HL-60 (cell line): ENCODE data around the gene SCLY.

ENCODE experiments used
- DNase-seq, 2 experiments: peaks; one replicate each; pipeline ENCODE4 v3.0.0-alpha.2; 2010 to 2020; ENCODE audit warnings: low read depth in 1 of 2, low spot score in 1 of 2
- H3K27ac ChIP-seq: fragments of 250-450 bp; sonication (Bioruptor Pico); replicated peaks from 2 replicates; pipeline ENCODE4 v1.5.1; 2020; ENCODE audit warnings: mild to moderate bottlenecking, moderate library complexity
- H3K27me3 ChIP-seq: fragments of 250-450 bp; sonication (Bioruptor Pico); 2 replicates; pipeline ENCODE4 v1.5.1; 2021; ENCODE audit warnings: mild to moderate bottlenecking, moderate library complexity; ENCODE audit not compliant: insufficient read depth, poor library complexity, severe bottlenecking
- H3K4me3 ChIP-seq: replicated peaks from 2 replicates; pipeline ENCODE4 v1.5.1; 2011; ENCODE audit warnings: mild to moderate bottlenecking, control low read depth, low read length; ENCODE audit not compliant: insufficient read depth
- CTCF ChIP-seq: IDR thresholded peaks from one replicate; pipeline ENCODE4 v1.5.1; 2011; ENCODE audit warnings: low read length, control low read depth, inconsistent platforms; ENCODE audit not compliant: insufficient read depth
- GABPA ChIP-seq: IDR thresholded peaks from 2 replicates; pipeline ENCODE4 v1.6.1; 2012; ENCODE audit warnings: low read depth
- POLR2AphosphoS5 ChIP-seq: IDR thresholded peaks from 2 replicates; pipeline ENCODE4 v1.6.1; 2012; ENCODE audit warnings: low read depth
- REST ChIP-seq: IDR thresholded peaks from 2 replicates; pipeline ENCODE4 v1.6.1; 2012; ENCODE audit warnings: low read depth; ENCODE audit not compliant: insufficient replicate concordance
- SPI1 ChIP-seq: IDR thresholded peaks from 2 replicates; pipeline ENCODE4 v1.6.1; 2012; ENCODE audit warnings: low read depth, mild to moderate bottlenecking, borderline replicate concordance

Gene SCLY

GRCh38 chr2:238131761-238132462 is 71.1 kb downstream of the SCLY start:
- no peaks in the 10 kb centered on the region for H3K27me3 ChIP-seq

GRCh38 chr2:238132463-238133450 is 72.0 kb downstream of the SCLY start:
- DNase-seq: no peak
- Histone ChIP-seq H3K27ac (no peak overlapping the region), H3K27me3 (no peaks in the 10 kb centered on the region), H3K4me3 (no peak overlapping the region)
- TF ChIP-seq REST (no peak), GABPA (no peak), POLR2AphosphoS5 (no peak), SPI1 (no peak), CTCF (no peak)

More at GRCh38 chr2:238131761-238132462, 71.1 kb downstream of the SCLY start:
- H3K27ac ChIP-seq: no peak overlapping the region
- H3K4me3 ChIP-seq: no peak overlapping the region
- TF ChIP-seq POLR2AphosphoS5 (no peak), SPI1 (no peak), CTCF (no peak), GABPA (no peak), REST (no peak)
- DNase-seq: no peak

GRCh38 chr2:238133499-238134392 is 72.9 kb downstream of the SCLY start:
- no peaks in the 10 kb centered on the region for H3K27me3 ChIP-seq
- H3K27ac ChIP-seq: no peak overlapping the region
- TF ChIP-seq POLR2AphosphoS5: no peak
- TF ChIP-seq SPI1: no peak
- no peak for TF ChIP-seq REST
- TF ChIP-seq CTCF: no peak
- TF ChIP-seq GABPA: no peak
- H3K4me3 ChIP-seq: no peak overlapping the region
- no peak for DNase-seq
